Keratinocyte (primary cell): Measurements from ENCODE around the gene CTNNA3.

Source experiments
- CTCF ChIP-seq, 3 experiments: IDR thresholded peaks in 1 of 3; conservative IDR thresholded peaks in 1 of 3; optimal IDR thresholded peaks in 1 of 3; 2 replicates in 2 of 3; 3 replicates in 1 of 3; pipeline versions ENCODE3 to v1.5.1; 2011; ENCODE audit warnings: low read length in 3 of 3, mild to moderate bottlenecking in 3 of 3, moderate library complexity in 2 of 3, control low read depth in 1 of 3, inconsistent platforms in 1 of 3; ENCODE audit not compliant: insufficient read depth in 2 of 3; ENCODE audit errors: extremely low read depth in 1 of 3
- EZH2 ChIP-seq: IDR thresholded peaks from one replicate; pipeline ENCODE4 v1.6.1; 2012; ENCODE audit warnings: inconsistent platforms, mild to moderate bottlenecking, low read length, moderate library complexity

- no peak for TF ChIP-seq CTCF (optimal IDR thresholded peaks at IDR 0.05 in 1 of 3, IDR thresholded peaks at IDR 0.05 in 1 of 3, conservative IDR thresholded peaks at IDR 0.05 in 1 of 3; ENCODE audit: extremely low read depth in 1 of 3, insufficient read depth in 2 of 3, low read length in 3 of 3)
- TF ChIP-seq EZH2: no peak
Observed at GRCh38 chr10:67550838-67551402, 145.1 kb downstream of the CTNNA3 start.
